ENCODE measurements around the gene PAMR1. TPM values are rescaled to one million over a fixed set of nuclear protein-coding genes. Genes with fewer than 3 reads are reported as not detected.

The PAMR1 gene
- total and polyA plus RNA-seq, 2 donors (not counting 1 experiment from before 2014, with no cell fraction given) = 120 to 159 TPM

GRCh38 chr11:35553831-35554230 lies 28.4 kb upstream of the PAMR1 start:
- H3K4me2 ChIP-seq (ENCODE audit: extremely low read depth, insufficient read depth, low read length) = peak overlapping the region; percentile 37

GRCh38 chr11:35553021-35553420 lies 27.6 kb upstream of the PAMR1 start:
- no peak for DNase-seq (ENCODE audit: low read depth in 2 of 2)
- peaks cover 26% of the 10 kb centered on the region for H3K4me1 ChIP-seq (ENCODE audit: control insufficient read depth, extremely low read depth, insufficient read depth, low read length)

More at GRCh38 chr11:35553831-35554230, 28.4 kb upstream of the PAMR1 start:
- H3K79me2 ChIP-seq (ENCODE audit: control insufficient read depth, insufficient read depth, low read length) = no peaks in the 10 kb centered on the region
- H3K4me1 ChIP-seq (ENCODE audit: control insufficient read depth, extremely low read depth, insufficient read depth, low read length) = peaks cover 26% of the 10 kb centered on the region
- DNase-seq (ENCODE audit: low read depth in 2 of 2) = peak; percentile 93 to 96
- no peaks in the 10 kb centered on the region for H3K36me3 ChIP-seq (ENCODE audit: control insufficient read depth, insufficient read depth, low read length)
- H3K9me3 ChIP-seq (ENCODE audit: control insufficient read depth, insufficient read depth, low read depth, low read length) = no peaks in the 10 kb centered on the region
- H4K20me1 ChIP-seq (ENCODE audit: control insufficient read depth, extremely low read depth, insufficient read depth, low read length) = no peaks in the 10 kb centered on the region
- peak overlapping the region; percentile 64 for H3K27ac ChIP-seq (ENCODE audit: insufficient read depth, low read length)
- TF ChIP-seq EZH2 (IDR thresholded peaks at IDR 0.05; ENCODE audit: low read length, missing control alignments) (no peak), CTCF (conservative IDR thresholded peaks at IDR 0.05 in 1 of 2, IDR thresholded peaks at IDR 0.05 in 1 of 2; ENCODE audit: low read depth in 1 of 2, low read length in 2 of 2) (no peak)
- no peaks in the 10 kb centered on the region for H3K27me3 ChIP-seq (ENCODE audit: control insufficient read depth, insufficient read depth, low read length)
- H2AFZ ChIP-seq (ENCODE audit: low read length) = no peak overlapping the region
- H3K9ac ChIP-seq (ENCODE audit: insufficient read depth, low read length) = no peak overlapping the region
- H3K4me3 ChIP-seq (replicated peaks in 1 of 4; ENCODE audit: control extremely low read depth in 1 of 4, insufficient read depth in 1 of 4, low read depth in 3 of 4, low read length in 4 of 4) = no peak overlapping the region

GRCh38 chr11:35552616-35553015 lies 27.2 kb upstream of the PAMR1 start:
- no peak for DNase-seq (ENCODE audit: low read depth in 2 of 2)
- no peaks in the 10 kb centered on the region for H3K27me3 ChIP-seq (ENCODE audit: control insufficient read depth, insufficient read depth, low read length)
- no peaks in the 10 kb centered on the region for H3K79me2 ChIP-seq (ENCODE audit: control insufficient read depth, insufficient read depth, low read length)
- no peak overlapping the region for H3K4me2 ChIP-seq (ENCODE audit: extremely low read depth, insufficient read depth, low read length)
- H3K4me1 ChIP-seq (ENCODE audit: control insufficient read depth, extremely low read depth, insufficient read depth, low read length) = peaks cover 26% of the 10 kb centered on the region
- H2AFZ ChIP-seq (ENCODE audit: low read length) = no peak overlapping the region
- TF ChIP-seq EZH2 (IDR thresholded peaks at IDR 0.05; ENCODE audit: low read length, missing control alignments) = no peak
- TF ChIP-seq CTCF (conservative IDR thresholded peaks at IDR 0.05 in 1 of 2, IDR thresholded peaks at IDR 0.05 in 1 of 2; ENCODE audit: low read depth in 1 of 2, low read length in 2 of 2) = no peak
- no peak overlapping the region for H3K9ac ChIP-seq (ENCODE audit: insufficient read depth, low read length)
- no peaks in the 10 kb centered on the region for H3K36me3 ChIP-seq (ENCODE audit: control insufficient read depth, insufficient read depth, low read length)
- no peak overlapping the region for H3K4me3 ChIP-seq (replicated peaks in 1 of 4; ENCODE audit: control extremely low read depth in 1 of 4, insufficient read depth in 1 of 4, low read depth in 3 of 4, low read length in 4 of 4)
- no peaks in the 10 kb centered on the region for H3K9me3 ChIP-seq (ENCODE audit: control insufficient read depth, insufficient read depth, low read depth, low read length)
- no peak overlapping the region for H3K27ac ChIP-seq (ENCODE audit: insufficient read depth, low read length)
- no peaks in the 10 kb centered on the region for H4K20me1 ChIP-seq (ENCODE audit: control insufficient read depth, extremely low read depth, insufficient read depth, low read length)

More at GRCh38 chr11:35553021-35553420, 27.6 kb upstream of the PAMR1 start:
- Histone ChIP-seq H2AFZ (ENCODE audit: low read length) (no peak overlapping the region), H4K20me1 (ENCODE audit: control insufficient read depth, extremely low read depth, insufficient read depth, low read length) (no peaks in the 10 kb centered on the region), H3K9ac (ENCODE audit: insufficient read depth, low read length) (no peak overlapping the region), H3K79me2 (ENCODE audit: control insufficient read depth, insufficient read depth, low read length) (no peaks in the 10 kb centered on the region), H3K27ac (ENCODE audit: insufficient read depth, low read length) (no peak overlapping the region), H3K4me2 (ENCODE audit: extremely low read depth, insufficient read depth, low read length) (no peak overlapping the region), H3K36me3 (ENCODE audit: control insufficient read depth, insufficient read depth, low read length) (no peaks in the 10 kb centered on the region), H3K27me3 (ENCODE audit: control insufficient read depth, insufficient read depth, low read length) (no peaks in the 10 kb centered on the region), H3K4me3 (replicated peaks in 1 of 4; ENCODE audit: control extremely low read depth in 1 of 4, insufficient read depth in 1 of 4, low read depth in 3 of 4, low read length in 4 of 4) (no peak overlapping the region), H3K9me3 (ENCODE audit: control insufficient read depth, insufficient read depth, low read depth, low read length) (no peaks in the 10 kb centered on the region)
- TF ChIP-seq CTCF (conservative IDR thresholded peaks at IDR 0.05 in 1 of 2, IDR thresholded peaks at IDR 0.05 in 1 of 2; ENCODE audit: low read depth in 1 of 2, low read length in 2 of 2) = no peak
- TF ChIP-seq EZH2 (IDR thresholded peaks at IDR 0.05; ENCODE audit: low read length, missing control alignments) = no peak

Data from fibroblast of lung (primary cell).